GM21825 (cell line): ENCODE data around the gene JAKMIP1.
A peak's percentile ranks its signal among the peaks of the same experiment; 100 is the strongest.

ENCODE experiments used
- ATAC-seq: cut with Tn5 transposase; IDR thresholded peaks from one replicate; pipeline ENCODE4 v1.9.1; 2021; ENCODE audit warnings: mild to moderate bottlenecking, moderate library complexity; ENCODE audit not compliant: unreplicated experiment

JAKMIP1 gene

DNA sequence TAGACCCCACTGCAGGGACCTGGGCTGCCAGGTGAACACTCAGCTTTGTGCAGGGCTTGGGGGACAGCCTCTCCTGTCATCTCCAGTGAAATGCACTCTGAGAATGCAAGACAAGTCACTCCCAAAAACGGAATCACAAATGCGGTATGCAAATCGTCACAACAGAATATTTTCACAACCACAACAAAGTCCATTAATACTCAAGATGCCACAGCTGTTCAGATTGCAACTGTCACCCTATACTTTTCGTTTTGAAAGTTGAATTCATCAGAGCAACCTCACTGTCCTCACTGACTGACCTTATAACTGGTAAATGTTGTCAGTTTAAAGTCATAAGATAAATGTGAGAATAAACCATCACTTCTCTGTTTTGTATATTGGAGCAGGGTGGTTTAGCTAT lies 16.6 kb downstream of the JAKMIP1 start:
- peak; percentile 31 for ATAC-seq

DNA sequence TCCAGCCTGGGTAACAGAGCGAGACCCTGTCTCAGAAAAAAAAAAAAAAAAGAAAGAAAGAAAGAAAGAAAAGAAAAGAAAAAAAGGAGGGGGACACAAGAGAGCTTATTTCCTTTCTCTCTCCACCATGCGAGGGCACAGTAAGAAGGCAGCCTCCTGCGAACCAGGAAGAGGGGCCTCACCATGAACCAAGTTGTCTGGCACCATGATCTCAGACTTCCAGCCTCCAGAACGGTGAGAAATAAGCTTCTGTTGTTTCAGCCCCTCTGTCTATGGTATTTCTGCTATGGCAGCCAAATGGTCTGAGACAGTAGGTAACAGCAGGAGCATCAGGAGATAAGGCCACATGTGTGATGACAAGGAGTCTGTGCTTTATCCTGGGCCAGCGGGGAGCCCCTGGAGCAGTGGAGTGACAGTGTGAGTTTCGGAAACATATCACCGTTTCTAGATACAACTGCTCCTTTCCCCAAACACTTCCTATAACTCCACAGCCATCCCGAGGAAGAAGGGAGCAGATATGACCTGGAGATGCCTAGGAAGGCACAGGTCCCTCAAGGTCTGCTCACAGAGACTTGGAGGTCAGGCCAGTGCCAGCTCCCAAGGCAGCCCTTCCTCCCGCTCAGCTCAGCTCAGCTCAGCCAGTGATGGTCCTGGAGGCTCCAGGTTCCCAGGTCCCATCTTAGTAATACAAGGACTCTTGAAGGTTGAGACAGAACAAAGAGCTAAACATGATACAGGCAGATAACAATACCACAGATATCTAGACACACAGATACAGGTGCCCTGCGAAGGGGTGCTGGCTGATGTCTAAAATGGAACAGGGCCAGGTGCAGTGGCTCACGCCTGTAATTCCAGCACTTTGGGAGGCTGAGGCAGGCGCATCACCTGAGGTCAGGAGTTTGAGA lies 17.7 kb downstream of the JAKMIP1 start:
- no peak for ATAC-seq

DNA sequence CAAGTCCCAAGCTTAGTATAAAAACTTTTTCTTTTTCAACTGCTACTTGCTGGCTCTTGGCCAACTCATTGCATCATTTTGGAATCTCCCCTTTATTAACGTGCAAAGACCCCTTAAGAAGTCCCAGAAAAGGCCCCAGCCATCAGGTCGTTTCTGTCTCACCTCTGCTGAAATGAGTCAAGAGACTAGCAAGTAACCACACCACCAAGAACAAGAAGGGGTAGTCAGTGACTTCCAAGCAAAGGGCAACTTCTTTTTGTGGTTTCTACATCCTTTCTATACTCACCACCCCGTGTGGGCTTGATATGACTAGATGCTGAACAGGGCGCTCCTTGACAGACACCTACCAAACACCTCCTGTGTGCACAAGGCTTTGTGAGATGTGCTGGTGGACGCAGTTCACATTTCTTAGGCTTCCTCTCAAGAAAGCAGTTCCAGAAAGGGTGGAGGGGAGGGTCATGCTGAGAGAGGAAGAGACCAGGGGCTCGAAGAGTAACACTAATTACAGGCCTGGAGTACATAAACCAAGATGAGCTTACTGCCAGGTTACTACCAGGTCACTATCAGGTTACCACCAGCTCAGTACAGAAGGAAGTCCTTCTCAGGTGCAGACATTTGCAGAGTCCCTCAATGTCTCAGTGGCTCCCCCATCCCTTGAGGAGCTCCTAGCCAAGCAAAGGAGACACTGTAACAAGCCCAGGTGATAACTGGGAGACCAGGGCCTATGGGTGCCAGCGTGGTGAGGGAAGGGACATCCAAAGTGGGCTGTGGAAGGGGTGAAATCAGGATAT lies 19.3 kb downstream of the JAKMIP1 start:
- peak; percentile 88 for ATAC-seq

DNA sequence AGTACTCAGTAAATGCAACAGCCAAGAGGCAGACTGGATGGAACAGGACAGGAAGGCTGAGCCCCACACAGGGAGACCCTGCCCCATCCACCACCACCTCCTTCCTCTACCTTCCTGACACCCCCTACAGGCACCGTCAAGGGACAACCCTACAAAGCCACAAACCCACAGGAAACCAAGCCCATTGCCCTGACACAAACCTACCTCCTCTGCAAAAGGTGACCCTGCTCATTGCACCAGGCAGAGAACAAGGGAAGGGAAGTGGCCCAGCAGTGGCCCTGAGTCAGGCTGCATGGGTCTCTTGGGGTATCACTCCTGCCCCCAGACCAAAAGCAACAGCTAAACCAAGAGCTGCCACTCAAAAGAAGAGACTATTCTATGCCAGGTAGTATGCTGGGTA lies 21.0 kb downstream of the JAKMIP1 start:
- ATAC-seq = no peak

DNA sequence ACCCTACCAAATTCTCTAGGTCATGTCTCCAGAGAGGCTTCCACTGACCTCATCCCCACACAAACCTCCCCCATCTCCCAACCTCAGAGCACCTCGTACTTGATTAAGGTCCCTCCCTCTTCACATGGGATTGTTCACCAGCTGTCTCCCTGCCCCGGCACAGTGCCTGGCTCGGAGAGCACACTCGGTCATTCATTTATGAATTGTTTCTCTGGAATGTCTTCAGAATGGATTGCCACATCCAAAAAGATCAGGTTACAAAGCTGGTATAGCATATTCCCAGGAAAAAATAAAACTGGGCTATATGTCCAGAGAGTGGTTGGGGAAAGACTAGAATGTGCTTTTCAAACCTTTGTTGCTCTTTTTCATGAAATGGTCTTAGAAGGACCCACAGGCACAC lies 21.6 kb downstream of the JAKMIP1 start:
- no peak for ATAC-seq

DNA sequence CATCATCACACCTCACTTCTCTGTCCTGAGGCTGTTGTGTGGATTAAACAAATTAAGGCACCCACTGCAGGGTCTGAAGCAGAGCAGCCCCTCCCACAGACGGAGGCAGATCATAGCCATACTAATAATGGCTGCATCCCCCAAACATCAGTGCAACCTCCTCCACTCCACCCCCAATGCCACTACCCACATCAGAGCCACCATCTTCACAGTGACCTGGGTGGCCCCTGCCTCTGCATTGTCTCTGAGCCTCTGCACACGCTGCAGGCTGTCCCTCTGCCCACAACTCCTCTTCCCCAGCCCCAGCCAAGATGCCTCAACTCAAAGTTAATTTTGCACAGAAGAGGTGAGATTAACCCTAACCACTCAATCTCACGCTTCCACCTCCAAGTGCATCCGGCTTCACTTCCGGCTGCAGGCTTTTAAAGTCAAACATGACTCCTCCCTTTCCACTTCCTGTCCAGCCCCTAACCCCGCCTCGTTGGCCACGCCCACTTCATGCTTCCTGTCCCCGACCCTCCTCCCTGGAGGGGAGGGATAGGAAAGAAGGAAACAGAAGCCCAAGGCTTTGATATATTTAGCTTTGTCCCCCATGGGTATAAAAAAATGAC lies 22.7 kb downstream of the JAKMIP1 start:
- ATAC-seq = no peak

DNA sequence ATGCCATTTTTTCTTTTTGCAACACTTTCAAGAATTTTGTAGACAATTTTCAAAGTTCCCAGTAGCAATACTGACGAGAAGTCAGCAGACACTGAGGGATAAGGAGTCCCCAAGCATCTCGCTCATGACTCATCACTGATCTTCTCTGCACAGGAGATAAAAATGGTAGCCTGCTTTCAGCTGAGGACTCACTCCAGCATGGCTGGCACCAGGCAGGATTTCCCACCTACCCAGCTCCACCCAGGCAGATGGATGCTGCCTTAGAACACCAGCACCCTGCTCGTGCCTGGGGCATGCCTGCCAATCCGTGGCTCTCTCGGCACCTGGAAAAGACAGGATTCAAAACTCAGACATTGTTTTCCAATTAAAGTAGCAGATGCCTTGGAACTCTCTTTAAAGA lies 24.9 kb downstream of the JAKMIP1 start:
- ATAC-seq = no peak

DNA sequence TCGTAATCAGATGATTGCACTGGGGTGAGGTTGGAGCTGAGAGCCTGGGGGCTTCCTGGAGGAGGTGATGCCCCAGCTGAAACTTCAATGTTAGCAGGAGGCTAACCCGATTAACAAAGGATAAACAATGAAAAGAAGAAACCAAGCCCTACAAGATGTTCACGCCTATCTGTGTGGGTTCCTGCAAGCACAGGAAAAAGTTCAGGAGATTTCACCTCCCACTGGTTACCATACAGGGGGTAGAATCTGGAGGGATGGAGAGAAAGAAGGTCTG lies 27.5 kb downstream of the JAKMIP1 start:
- ATAC-seq = no peak

DNA sequence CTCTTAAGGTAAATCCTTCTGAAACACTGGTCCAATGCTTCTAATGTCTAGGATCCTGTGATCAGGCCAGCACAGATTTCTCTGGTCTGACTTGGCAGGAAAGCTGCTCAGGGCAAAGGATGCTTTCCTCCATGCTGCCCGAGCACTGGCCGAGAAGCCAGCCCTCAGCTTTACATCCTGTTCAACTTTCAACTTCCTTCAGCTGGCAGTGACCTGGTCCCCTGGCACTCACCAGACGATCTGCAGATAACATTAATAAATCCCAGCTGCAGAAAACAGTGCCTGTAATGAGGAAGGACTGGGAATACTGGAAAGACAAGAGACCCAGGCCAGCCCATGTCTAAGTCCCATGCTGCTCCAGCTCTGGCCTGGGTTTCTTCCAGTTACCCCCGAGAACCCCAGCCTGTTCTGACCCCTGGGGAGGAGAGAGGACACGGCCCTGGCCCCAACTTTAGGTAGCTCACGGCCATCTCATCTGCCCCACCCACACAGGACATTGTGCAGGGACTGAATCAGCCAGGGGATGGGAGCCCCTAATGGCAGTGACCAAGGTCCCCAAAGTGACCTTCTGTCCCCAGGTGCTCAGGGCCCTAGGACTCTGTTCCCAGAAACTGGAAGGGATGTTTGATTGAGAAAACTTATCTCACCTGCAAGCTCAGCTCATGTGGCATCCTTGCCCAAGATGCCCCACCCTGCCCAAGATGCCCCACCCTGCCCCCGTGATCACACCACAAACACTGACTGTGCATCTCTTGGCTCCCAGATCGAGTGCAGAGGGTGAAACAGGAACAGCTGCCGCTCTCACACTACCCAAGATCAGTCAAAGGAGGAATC lies 28.0 kb downstream of the JAKMIP1 start:
- no peak for ATAC-seq

DNA sequence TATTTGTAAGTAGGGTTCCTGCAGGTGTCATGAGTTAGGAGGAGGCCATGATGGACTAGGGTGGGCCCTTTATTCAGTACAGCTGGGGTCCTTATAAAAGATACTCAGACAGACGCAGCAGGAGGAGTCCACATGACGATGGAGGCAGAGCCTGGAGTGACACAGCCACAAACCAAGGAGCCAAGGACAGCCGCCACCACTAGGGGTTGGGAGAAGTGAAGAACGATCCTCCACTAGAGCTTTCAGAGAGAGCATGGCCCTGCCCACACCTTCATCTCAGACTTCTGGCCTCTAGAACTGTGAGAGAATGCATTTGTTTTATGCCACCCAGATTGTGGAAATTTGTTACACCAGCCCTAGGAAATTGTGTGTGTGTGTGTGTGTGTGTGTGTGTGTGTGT lies 31.1 kb downstream of the JAKMIP1 start:
- no peak for ATAC-seq

DNA sequence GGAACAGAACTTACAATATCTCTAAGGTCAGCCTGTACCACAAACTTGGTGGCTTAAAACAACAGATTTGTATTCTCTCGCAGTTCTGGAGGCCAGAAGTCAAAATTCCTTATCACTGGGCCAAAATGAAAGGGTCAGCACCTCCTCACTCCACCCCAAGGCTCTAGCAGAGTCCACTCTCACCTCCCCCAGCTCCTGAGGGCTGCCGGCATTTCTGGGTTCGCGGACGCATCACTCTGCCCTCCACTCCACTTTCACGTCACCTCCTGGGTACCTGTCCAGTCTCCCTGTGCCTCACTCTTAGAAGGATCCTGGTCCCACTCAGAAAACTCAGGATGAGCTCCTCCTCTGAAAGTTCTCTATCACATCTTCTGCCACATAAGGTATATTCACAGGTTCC lies 34.6 kb downstream of the JAKMIP1 start:
- ATAC-seq = no peak

DNA sequence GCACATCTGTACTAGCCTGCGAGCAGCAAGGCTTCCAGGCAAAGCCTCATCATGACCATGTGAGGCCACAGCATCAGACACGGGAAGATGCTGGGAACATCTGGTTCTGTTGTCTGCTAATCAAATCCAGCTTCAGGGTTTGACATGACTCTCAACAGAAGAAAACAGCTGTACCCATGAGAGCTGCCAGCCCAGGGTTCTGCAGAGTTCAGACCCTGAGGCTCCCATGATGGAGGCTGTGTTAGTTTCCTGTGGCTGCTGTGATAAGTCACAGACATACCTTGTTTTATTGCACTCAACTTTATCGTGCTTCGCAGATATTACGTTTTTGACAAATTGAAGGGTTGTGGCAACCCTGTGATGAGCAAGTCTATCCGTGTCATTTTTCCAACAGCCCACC lies 37.5 kb downstream of the JAKMIP1 start:
- ATAC-seq = no peak

DNA sequence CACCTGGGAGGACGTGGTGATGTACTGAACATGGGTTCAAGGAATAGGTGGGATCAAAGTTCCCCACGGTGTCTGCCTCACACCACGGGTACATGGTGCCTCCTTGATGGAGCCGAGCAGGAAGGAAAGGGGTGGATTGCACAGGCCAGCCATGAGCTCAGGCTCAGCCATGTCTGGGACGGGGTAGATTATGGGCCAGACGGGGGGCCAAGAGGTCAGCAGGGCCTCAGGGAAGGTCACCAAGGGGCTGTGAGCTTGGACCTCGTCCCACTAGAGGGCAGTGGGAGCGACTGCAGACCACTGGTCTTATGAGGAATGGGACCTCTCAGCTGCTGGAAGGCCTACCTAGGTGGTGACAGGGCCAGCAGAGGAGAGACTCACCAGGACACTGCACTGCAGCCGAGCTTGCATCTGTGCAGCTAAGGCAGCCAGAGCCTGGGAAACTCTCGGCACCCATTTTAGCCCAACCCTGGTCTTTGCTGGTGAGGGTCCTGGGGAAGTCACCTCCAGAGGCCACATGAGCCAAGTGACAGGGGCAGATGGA lies 38.4 kb downstream of the JAKMIP1 start:
- ATAC-seq = no peak

DNA sequence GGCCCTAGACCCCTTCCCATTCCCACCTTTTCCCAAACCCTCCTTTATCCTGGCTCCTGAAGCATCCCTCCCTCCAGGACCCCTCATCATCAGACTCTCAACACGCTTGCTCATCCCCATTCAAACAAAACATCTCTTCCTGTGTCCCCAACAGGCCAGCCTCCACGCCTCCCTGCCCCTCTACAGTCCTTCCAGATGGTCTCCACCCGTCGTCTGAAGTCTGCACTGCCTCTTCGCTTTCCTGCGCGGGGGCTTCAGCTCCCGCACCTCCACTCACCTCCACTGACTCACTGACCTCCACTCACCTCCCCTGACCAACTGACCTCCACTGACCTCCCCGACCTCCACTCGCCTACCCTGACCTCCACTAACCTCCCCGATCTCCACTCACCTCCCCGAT lies 39.8 kb downstream of the JAKMIP1 start:
- no peak for ATAC-seq

DNA sequence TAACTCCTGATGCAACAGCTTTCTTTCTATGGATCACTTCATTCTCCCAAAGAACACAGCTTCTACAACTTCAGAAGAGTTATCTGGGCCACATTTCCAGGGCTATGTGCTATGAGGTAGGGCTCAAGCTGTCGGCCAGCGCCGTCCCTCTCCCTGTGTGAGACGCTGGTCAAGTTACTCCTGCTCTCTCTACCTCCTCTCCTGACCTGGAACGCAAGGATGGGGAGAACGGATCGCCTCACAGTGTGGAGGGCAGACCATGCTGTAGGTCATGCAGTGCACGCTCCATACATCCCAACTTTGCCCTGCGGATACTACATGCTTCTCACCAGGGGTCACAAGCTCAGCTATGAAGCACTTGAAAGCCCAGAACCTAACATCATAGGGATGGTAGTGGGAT lies 42.4 kb downstream of the JAKMIP1 start:
- ATAC-seq = no peak

DNA sequence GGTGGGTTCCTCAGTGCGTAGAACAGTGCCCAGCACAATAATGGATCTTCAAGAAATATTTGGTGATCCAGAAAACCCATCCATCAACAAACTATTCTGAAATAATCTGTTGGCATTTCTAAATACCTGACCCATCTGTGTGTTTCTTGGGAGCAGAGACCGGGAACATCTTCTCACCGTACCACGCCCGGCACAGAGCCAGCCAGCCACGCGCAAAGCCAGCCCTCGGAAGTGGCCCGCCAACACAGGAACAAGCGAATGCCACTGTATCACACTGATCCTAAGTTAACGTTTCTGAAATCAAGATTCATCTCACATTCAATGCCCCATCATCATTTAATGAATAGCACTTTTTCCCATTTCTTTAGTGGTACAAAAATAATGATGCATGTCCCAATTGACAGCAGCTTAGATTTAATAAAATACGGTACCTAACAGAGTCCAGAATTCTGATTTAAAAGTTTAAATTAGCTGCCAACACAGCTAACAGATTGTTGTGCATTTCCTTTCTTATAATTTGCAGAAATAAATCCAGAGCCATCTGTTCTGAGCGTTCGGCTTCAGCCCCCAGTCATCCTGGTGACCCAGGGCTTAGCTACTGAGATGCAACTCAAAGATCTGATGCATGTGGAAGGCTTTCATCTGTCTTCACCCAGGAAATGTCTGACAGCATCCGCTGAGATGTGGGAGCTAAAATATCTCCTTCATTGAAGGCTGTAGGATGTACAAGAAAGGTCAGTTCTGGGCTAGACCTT lies 44.2 kb downstream of the JAKMIP1 start:
- no peak for ATAC-seq

DNA sequence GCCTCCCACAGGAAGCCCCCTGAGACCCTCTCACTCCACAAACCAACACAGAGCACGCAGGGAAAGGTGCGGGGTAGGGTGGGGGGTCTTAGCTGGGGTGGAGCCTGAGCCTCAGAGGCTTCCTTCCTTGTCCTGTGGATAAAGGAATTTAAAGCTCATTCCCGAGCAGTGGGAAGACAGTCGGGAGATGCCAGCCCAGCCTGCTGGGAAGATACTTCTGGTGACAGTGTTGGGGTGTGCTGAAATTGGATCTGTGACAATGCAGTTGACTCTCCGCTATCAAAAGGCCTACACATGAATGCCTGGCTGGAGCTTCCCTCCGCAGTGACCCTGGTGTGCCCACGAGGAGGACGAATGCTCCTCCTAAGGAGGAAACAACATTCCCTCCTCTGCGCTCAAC lies 45.5 kb downstream of the JAKMIP1 start:
- no peak for ATAC-seq

DNA sequence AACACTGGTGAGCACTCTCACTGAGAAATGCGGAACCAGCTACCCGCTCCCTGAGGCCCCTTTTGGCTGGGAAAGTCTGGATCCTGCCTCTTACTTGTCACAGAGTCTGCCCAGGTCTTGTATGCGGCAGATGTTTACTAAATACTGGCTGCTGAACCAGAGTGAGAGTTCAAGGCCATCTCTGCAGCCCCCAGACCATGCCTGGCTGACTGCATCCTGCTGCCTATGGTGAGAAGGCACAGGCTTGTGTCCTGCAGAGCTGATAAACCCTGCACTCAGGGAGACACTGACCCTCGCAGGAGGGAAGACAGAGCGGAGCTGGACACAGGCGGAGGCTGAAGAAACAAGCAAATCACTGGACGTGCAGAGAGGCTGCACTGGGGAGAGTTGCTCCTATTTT lies 46.5 kb downstream of the JAKMIP1 start:
- no peak for ATAC-seq

DNA sequence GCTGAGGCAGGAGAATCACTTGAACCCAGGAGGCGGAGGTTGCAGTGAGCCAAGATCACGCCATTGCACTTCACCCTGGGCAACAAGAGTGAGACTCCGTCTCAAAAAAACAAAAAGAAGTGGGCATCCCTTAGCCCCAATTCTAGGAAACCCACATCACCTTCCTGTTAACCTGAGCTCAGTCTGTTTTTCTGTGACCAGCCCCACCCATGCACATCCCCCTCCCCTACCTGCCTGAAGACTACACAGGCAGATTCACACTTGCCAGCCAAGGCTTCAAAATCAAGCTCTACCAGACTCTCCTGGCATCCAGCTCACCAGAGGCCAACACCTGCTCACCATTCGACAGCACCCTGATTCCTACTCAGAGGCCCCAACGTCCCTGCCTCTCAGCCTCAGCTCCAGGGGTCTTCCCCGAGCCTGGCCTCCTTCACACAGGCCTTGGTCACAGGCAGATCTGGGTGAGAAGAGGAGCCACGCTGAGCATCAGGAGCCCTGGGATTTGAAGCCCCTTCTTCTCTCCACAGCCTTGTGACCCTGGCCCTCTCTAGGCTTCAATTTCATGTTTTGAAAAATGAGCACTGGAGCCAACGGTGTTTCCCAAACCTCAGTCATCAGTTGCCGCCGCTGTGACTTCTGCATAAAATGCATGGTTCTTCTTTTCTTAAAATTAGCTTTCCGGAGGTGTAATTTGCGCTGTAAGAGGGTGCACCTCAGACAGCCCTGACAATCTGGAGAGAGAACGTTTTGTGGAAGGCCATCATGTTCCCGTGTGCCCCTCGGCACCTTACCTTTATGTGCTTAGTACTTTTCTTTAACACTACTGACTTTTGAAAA lies 47.3 kb downstream of the JAKMIP1 start:
- ATAC-seq = no peak
